DND-41 (cell line): Measurements from ENCODE around the gene NLGN4Y.

Experiments
- EZH2 ChIP-seq: IDR thresholded peaks from 3 replicates; pipeline ENCODE4 v1.6.1; 2012; ENCODE audit warnings: borderline replicate concordance, low read depth, mild to moderate bottlenecking, moderate library complexity, low read length, inconsistent platforms; ENCODE audit not compliant: severe bottlenecking
- TF ChIP-seq, protein P1 (sequence below): IDR thresholded peaks from 2 replicates; pipeline ENCODE4 v1.5.1; 2012; ENCODE audit warnings: borderline replicate concordance, low read length, moderate library complexity, mild to moderate bottlenecking; ENCODE audit not compliant: poor library complexity, severe bottlenecking; ENCODE audit errors: extremely low read depth

DNA sequence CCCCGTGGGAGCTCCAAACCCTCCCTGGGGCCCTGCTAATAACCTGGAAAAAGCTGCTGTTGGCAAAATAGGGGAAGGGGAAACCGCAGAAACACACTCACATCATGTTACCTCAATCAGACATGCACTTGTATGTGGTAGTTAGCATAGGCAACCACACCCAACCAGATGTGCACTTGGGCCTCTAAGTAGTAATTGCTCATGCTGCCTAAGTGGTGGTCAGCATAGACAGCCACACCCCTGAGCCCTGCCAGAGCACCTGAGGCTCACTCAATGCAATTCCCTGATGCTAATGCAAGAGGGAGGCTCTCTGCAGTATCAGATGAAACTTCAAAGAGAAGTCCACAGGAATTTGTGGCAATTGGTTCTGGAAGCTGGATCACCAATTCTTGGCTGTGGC is 301.4 kb downstream of the NLGN4Y start:
- TF ChIP-seq, protein P1, sequence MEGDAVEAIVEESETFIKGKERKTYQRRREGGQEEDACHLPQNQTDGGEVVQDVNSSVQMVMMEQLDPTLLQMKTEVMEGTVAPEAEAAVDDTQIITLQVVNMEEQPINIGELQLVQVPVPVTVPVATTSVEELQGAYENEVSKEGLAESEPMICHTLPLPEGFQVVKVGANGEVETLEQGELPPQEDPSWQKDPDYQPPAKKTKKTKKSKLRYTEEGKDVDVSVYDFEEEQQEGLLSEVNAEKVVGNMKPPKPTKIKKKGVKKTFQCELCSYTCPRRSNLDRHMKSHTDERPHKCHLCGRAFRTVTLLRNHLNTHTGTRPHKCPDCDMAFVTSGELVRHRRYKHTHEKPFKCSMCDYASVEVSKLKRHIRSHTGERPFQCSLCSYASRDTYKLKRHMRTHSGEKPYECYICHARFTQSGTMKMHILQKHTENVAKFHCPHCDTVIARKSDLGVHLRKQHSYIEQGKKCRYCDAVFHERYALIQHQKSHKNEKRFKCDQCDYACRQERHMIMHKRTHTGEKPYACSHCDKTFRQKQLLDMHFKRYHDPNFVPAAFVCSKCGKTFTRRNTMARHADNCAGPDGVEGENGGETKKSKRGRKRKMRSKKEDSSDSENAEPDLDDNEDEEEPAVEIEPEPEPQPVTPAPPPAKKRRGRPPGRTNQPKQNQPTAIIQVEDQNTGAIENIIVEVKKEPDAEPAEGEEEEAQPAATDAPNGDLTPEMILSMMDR = no peak
- no peak for TF ChIP-seq EZH2
